HG03045 (cell line): ENCODE results near the gene GABRA6.

Source experiments
- ATAC-seq: cut with Tn5 transposase; IDR thresholded peaks from one replicate; pipeline ENCODE4 v1.9.1; 2021; ENCODE audit warnings: mild to moderate bottlenecking, moderate library complexity; ENCODE audit not compliant: unreplicated experiment

Gene GABRA6

GRCh38 chr5:161751265-161751664 is 65.7 kb downstream of the GABRA6 start:
- no peak for ATAC-seq
